ENCODE data around the gene SELENOT.
"Not testable (repeated sequence)": the region's sequence is repeated elsewhere in the genome, so short reads cannot be mapped to it uniquely, and the experiment has no call there.

SELENOT gene

GRCh38 chr3:150613709-150614480 lies 10.8 kb downstream of the SELENOT start:
- Histone ChIP-seq H3K9me2 (replicated peaks; ENCODE audit: control insufficient read depth, low read length) (no peaks in the 10 kb centered on the region), H3K27me3 (ENCODE audit: control insufficient read depth, low read length) (no peaks in the 10 kb centered on the region), H3K79me2 (ENCODE audit: control insufficient read depth, low read length) (peaks cover 86% of the 10 kb centered on the region), H3K9me3 (ENCODE audit: control insufficient read depth, insufficient read depth, low read length) (no peaks in the 10 kb centered on the region; the same call in 1 of the 2 replicates), H3K36me3 (ENCODE audit: control insufficient read depth, low read length) (peaks cover 70% of the 10 kb centered on the region), H3K4me2 (ENCODE audit: low read length) (no peak overlapping the region), H3K27ac (ENCODE audit: low read depth, low read length) (no peak overlapping the region), H3F3A (ENCODE audit: control insufficient read depth, insufficient read depth) (no peaks in the 10 kb centered on the region), H3K4me1 (ENCODE audit: control insufficient read depth, low read length) (peaks cover 18% of the 10 kb centered on the region), H3K4me3 (ENCODE audit: low read length) (no peak overlapping the region), H4K20me1 (ENCODE audit: control insufficient read depth, insufficient read depth, low read depth, low read length) (peaks cover 17% of the 10 kb centered on the region)
- no peak for TF ChIP-seq CTCF (IDR thresholded peaks at IDR 0.05; ENCODE audit: low read depth, low read length, poor library complexity, severe bottlenecking)
- TF ChIP-seq EZH2phosphoT487 (IDR thresholded peaks at IDR 0.05; ENCODE audit: borderline replicate concordance, low read length): no peak

GRCh38 chr3:150620002-150620689 lies 17.0 kb downstream of the SELENOT start:
- Histone ChIP-seq H3K27me3 (ENCODE audit: control insufficient read depth, low read length) (no peaks in the 10 kb centered on the region), H3K27ac (ENCODE audit: low read depth, low read length) (no peak overlapping the region), H3K79me2 (ENCODE audit: control insufficient read depth, low read length) (peaks cover 81% of the 10 kb centered on the region), H3K9me2 (replicated peaks; ENCODE audit: control insufficient read depth, low read length) (no peaks in the 10 kb centered on the region), H3K9me3 (ENCODE audit: control insufficient read depth, insufficient read depth, low read length) (no peaks in the 10 kb centered on the region), H3K4me3 (ENCODE audit: low read length) (no peak overlapping the region), H3K4me2 (ENCODE audit: low read length) (no peak overlapping the region), H3F3A (ENCODE audit: control insufficient read depth, insufficient read depth) (no peaks in the 10 kb centered on the region), H4K20me1 (ENCODE audit: control insufficient read depth, insufficient read depth, low read depth, low read length) (peaks cover 7% of the 10 kb centered on the region), H3K36me3 (ENCODE audit: control insufficient read depth, low read length) (peaks cover 68% of the 10 kb centered on the region), H3K4me1 (ENCODE audit: control insufficient read depth, low read length) (no peaks in the 10 kb centered on the region; the same call in 1 of the 2 replicates)
- TF ChIP-seq CTCF (IDR thresholded peaks at IDR 0.05; ENCODE audit: low read depth, low read length, poor library complexity, severe bottlenecking) (no peak), EZH2phosphoT487 (IDR thresholded peaks at IDR 0.05; ENCODE audit: borderline replicate concordance, low read length) (no peak)

GRCh38 chr3:150622955-150623354 lies 19.8 kb downstream of the SELENOT start:
- not testable (repeated sequence) for H3K27ac ChIP-seq (ENCODE audit: low read depth, low read length); H3K27me3 ChIP-seq (ENCODE audit: control insufficient read depth, low read length); H3K4me2 ChIP-seq (ENCODE audit: low read length); H3K9me3 ChIP-seq (ENCODE audit: control insufficient read depth, insufficient read depth, low read length); H3K4me3 ChIP-seq (ENCODE audit: low read length); H4K20me1 ChIP-seq (ENCODE audit: control insufficient read depth, insufficient read depth, low read depth, low read length); H3K4me1 ChIP-seq (ENCODE audit: control insufficient read depth, low read length); H3F3A ChIP-seq (ENCODE audit: control insufficient read depth, insufficient read depth); H3K9me2 ChIP-seq (replicated peaks; ENCODE audit: control insufficient read depth, low read length)
- Histone ChIP-seq H3K36me3 (ENCODE audit: control insufficient read depth, low read length) (peaks cover 87% of the 10 kb centered on the region), H3K79me2 (ENCODE audit: control insufficient read depth, low read length) (peaks cover 63% of the 10 kb centered on the region)

GRCh38 chr3:150623945-150624344 lies 20.8 kb downstream of the SELENOT start:
- peaks cover 9% of the 10 kb centered on the region for H4K20me1 ChIP-seq (ENCODE audit: control insufficient read depth, insufficient read depth, low read depth, low read length)
- no peaks in the 10 kb centered on the region for H3F3A ChIP-seq (ENCODE audit: control insufficient read depth, insufficient read depth)
- no peak for TF ChIP-seq EZH2phosphoT487 (IDR thresholded peaks at IDR 0.05; ENCODE audit: borderline replicate concordance, low read length)
- no peak for TF ChIP-seq CTCF (IDR thresholded peaks at IDR 0.05; ENCODE audit: low read depth, low read length, poor library complexity, severe bottlenecking)
- no peaks in the 10 kb centered on the region for H3K9me2 ChIP-seq (replicated peaks; ENCODE audit: control insufficient read depth, low read length)
- no peak overlapping the region for H3K27ac ChIP-seq (ENCODE audit: low read depth, low read length)
- no peak overlapping the region for H3K4me2 ChIP-seq (ENCODE audit: low read length)
- H3K4me1 ChIP-seq (ENCODE audit: control insufficient read depth, low read length): no peaks in the 10 kb centered on the region
- H3K27me3 ChIP-seq (ENCODE audit: control insufficient read depth, low read length): no peaks in the 10 kb centered on the region
- H3K9me3 ChIP-seq (ENCODE audit: control insufficient read depth, insufficient read depth, low read length): no peaks in the 10 kb centered on the region
- no peak overlapping the region for H3K4me3 ChIP-seq (ENCODE audit: low read length)
- peaks cover 87% of the 10 kb centered on the region for H3K36me3 ChIP-seq (ENCODE audit: control insufficient read depth, low read length)
- H3K79me2 ChIP-seq (ENCODE audit: control insufficient read depth, low read length): peaks cover 53% of the 10 kb centered on the region
